B cell (primary cell): ENCODE data around the gene COL5A1.

Source experiments
- EZH2 ChIP-seq: IDR thresholded peaks from 2 replicates; pipeline ENCODE4 v1.6.1; 2012; ENCODE audit warnings: borderline replicate concordance, low read depth, mild to moderate bottlenecking, moderate library complexity, low read length; ENCODE audit not compliant: insufficient read depth, poor library complexity, severe bottlenecking
- TF ChIP-seq, protein P1 (sequence below): fragments of 200-600 bp; IDR thresholded peaks from one replicate; pipeline ENCODE4 v1.8.0; 2022; ENCODE audit warnings: antibody characterized with exemption, mild to moderate bottlenecking

DNA sequence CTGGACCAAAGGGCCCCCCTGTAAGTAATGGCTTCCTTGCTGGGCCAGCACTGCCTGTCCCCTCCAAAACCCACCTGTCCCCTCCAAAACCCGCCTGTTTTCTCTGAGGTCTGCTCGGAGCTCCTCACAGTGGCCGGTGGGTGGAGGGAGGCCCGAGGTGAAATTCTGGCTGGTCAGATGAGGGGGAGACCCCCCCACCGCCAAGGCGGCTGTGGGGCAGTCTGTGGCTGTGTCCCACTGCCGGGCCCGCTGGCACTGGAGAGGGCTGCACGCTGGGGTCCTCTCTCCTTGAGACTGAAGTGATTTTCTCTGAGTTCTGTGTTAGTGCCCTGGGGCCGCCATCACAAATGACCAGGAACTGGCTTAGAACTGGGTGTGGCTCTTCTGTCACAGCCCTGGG, 155.3 kb downstream of the COL5A1 start:
- TF ChIP-seq, protein P1, sequence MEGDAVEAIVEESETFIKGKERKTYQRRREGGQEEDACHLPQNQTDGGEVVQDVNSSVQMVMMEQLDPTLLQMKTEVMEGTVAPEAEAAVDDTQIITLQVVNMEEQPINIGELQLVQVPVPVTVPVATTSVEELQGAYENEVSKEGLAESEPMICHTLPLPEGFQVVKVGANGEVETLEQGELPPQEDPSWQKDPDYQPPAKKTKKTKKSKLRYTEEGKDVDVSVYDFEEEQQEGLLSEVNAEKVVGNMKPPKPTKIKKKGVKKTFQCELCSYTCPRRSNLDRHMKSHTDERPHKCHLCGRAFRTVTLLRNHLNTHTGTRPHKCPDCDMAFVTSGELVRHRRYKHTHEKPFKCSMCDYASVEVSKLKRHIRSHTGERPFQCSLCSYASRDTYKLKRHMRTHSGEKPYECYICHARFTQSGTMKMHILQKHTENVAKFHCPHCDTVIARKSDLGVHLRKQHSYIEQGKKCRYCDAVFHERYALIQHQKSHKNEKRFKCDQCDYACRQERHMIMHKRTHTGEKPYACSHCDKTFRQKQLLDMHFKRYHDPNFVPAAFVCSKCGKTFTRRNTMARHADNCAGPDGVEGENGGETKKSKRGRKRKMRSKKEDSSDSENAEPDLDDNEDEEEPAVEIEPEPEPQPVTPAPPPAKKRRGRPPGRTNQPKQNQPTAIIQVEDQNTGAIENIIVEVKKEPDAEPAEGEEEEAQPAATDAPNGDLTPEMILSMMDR, result no peak
- TF ChIP-seq EZH2, result no peak
